Measurements from ENCODE around the gene LAMC2. TPM values are rescaled to one million over a fixed set of nuclear protein-coding genes. Genes with fewer than 3 reads are reported as not detected.
A peak's percentile ranks its signal among the peaks of the same experiment; 100 is the strongest.
"Not testable (repeated sequence)": the region's sequence is repeated elsewhere in the genome, so short reads cannot be mapped to it uniquely, and the experiment has no call there.

LAMC2 gene
- total RNA-seq, 2 donors from 2014 or later: 1.2 TPM; not detected in 1

GRCh38 chr1:183273300-183273699 lies 87.2 kb downstream of the LAMC2 start:
- Mint-ChIP-seq H3K27me3 (ENCODE audit: low read depth) (peaks cover 8% of the 10 kb centered on the region), H3K27ac (no peak overlapping the region), H3K4me3 (no peak overlapping the region), H3K36me3 (ENCODE audit: insufficient read depth in 2 of 2) (no peaks in the 10 kb centered on the region), H3K4me1 (ENCODE audit: low read depth) (no peaks in the 10 kb centered on the region), H3K9me3 (no peaks in the 10 kb centered on the region)
- DNase-seq (no peak), ATAC-seq (replicated peaks in 1 of 2) (no peak)

GRCh38 chr1:183273984-183274383 lies 87.9 kb downstream of the LAMC2 start:
- not testable (repeated sequence) for H3K36me3 Mint-ChIP-seq (ENCODE audit: insufficient read depth in 2 of 2); ATAC-seq (replicated peaks in 1 of 2); H3K27ac Mint-ChIP-seq; DNase-seq; H3K4me3 Mint-ChIP-seq; H3K9me3 Mint-ChIP-seq; H3K4me1 Mint-ChIP-seq (ENCODE audit: low read depth); H3K27me3 Mint-ChIP-seq (ENCODE audit: low read depth)

GRCh38 chr1:183274836-183275235 lies 88.8 kb downstream of the LAMC2 start:
- no peak overlapping the region for H3K4me3 Mint-ChIP-seq
- DNase-seq: no peak
- H3K27me3 Mint-ChIP-seq (ENCODE audit: low read depth): peaks cover 7% of the 10 kb centered on the region
- no peak for ATAC-seq (replicated peaks in 1 of 2)
- H3K4me1 Mint-ChIP-seq (ENCODE audit: low read depth): no peaks in the 10 kb centered on the region
- H3K27ac Mint-ChIP-seq: no peak overlapping the region
- no peaks in the 10 kb centered on the region for H3K36me3 Mint-ChIP-seq (ENCODE audit: insufficient read depth in 2 of 2)
- H3K9me3 Mint-ChIP-seq: no peaks in the 10 kb centered on the region

- Mint-ChIP-seq H3K4me1 (ENCODE audit: low read depth) (no peaks in the 10 kb centered on the region), H3K27me3 (ENCODE audit: low read depth) (peaks cover 7% of the 10 kb centered on the region), H3K4me3 (no peak overlapping the region), H3K36me3 (ENCODE audit: insufficient read depth in 2 of 2) (no peaks in the 10 kb centered on the region), H3K9me3 (no peaks in the 10 kb centered on the region), H3K27ac (no peak overlapping the region)
- ATAC-seq (replicated peaks in 1 of 2) (no peak), DNase-seq (no peak)
Measured at GRCh38 chr1:183275322-183275721, 89.3 kb downstream of the LAMC2 start.

- H3K36me3 Mint-ChIP-seq (ENCODE audit: insufficient read depth in 2 of 2): no peaks in the 10 kb centered on the region
- ATAC-seq (replicated peaks in 1 of 2): no peak
- DNase-seq: no peak
- no peaks in the 10 kb centered on the region for H3K9me3 Mint-ChIP-seq
- no peak overlapping the region for H3K4me3 Mint-ChIP-seq
- no peaks in the 10 kb centered on the region for H3K4me1 Mint-ChIP-seq (ENCODE audit: low read depth)
- no peak overlapping the region for H3K27ac Mint-ChIP-seq
- H3K27me3 Mint-ChIP-seq (ENCODE audit: low read depth): peaks cover 7% of the 10 kb centered on the region
Measured at GRCh38 chr1:183276386-183277080, 90.5 kb downstream of the LAMC2 start.

- Mint-ChIP-seq H3K36me3 (ENCODE audit: insufficient read depth in 2 of 2) (no peaks in the 10 kb centered on the region), H3K4me1 (ENCODE audit: low read depth) (no peaks in the 10 kb centered on the region), H3K27ac (no peak overlapping the region), H3K9me3 (no peaks in the 10 kb centered on the region), H3K27me3 (ENCODE audit: low read depth) (no peaks in the 10 kb centered on the region), H3K4me3 (no peak overlapping the region)
- ATAC-seq (replicated peaks in 1 of 2) (no peak), DNase-seq (no peak)
Measured at GRCh38 chr1:183277821-183278738, 92.0 kb downstream of the LAMC2 start.

- ATAC-seq (replicated peaks in 1 of 2) (no peak), DNase-seq (no peak)
- no peaks in the 10 kb centered on the region for H3K27me3 Mint-ChIP-seq (ENCODE audit: low read depth)
- no peaks in the 10 kb centered on the region for H3K36me3 Mint-ChIP-seq (ENCODE audit: insufficient read depth in 2 of 2)
- no peak overlapping the region for H3K27ac Mint-ChIP-seq
- no peaks in the 10 kb centered on the region for H3K4me1 Mint-ChIP-seq (ENCODE audit: low read depth)
- H3K9me3 Mint-ChIP-seq: no peaks in the 10 kb centered on the region
- H3K4me3 Mint-ChIP-seq: no peak overlapping the region
Measured at GRCh38 chr1:183278739-183279591, 92.9 kb downstream of the LAMC2 start.

GRCh38 chr1:183279835-183280234 lies 93.8 kb downstream of the LAMC2 start:
- Mint-ChIP-seq H3K4me3 (no peak overlapping the region), H3K27me3 (ENCODE audit: low read depth) (peaks cover 7% of the 10 kb centered on the region), H3K4me1 (ENCODE audit: low read depth) (no peaks in the 10 kb centered on the region), H3K36me3 (ENCODE audit: insufficient read depth in 2 of 2) (no peaks in the 10 kb centered on the region), H3K27ac (no peak overlapping the region), H3K9me3 (no peaks in the 10 kb centered on the region)
- ATAC-seq (replicated peaks in 1 of 2): no peak
- no peak for DNase-seq

GRCh38 chr1:183281039-183281438 lies 95.0 kb downstream of the LAMC2 start:
- no peaks in the 10 kb centered on the region for H3K36me3 Mint-ChIP-seq (ENCODE audit: insufficient read depth in 2 of 2)
- H3K9me3 Mint-ChIP-seq: no peaks in the 10 kb centered on the region
- no peaks in the 10 kb centered on the region for H3K4me1 Mint-ChIP-seq (ENCODE audit: low read depth)
- no peak overlapping the region for H3K4me3 Mint-ChIP-seq
- ATAC-seq (replicated peaks in 1 of 2): no peak
- no peak for DNase-seq
- H3K27ac Mint-ChIP-seq: no peak overlapping the region
- H3K27me3 Mint-ChIP-seq (ENCODE audit: low read depth): peaks cover 7% of the 10 kb centered on the region

GRCh38 chr1:183281553-183282091 lies 95.6 kb downstream of the LAMC2 start:
- H3K36me3 Mint-ChIP-seq (ENCODE audit: insufficient read depth in 2 of 2): no peaks in the 10 kb centered on the region
- H3K27ac Mint-ChIP-seq: no peak overlapping the region
- no peaks in the 10 kb centered on the region for H3K4me1 Mint-ChIP-seq (ENCODE audit: low read depth)
- no peaks in the 10 kb centered on the region for H3K9me3 Mint-ChIP-seq
- H3K27me3 Mint-ChIP-seq (ENCODE audit: low read depth): peaks cover 7% of the 10 kb centered on the region
- DNase-seq (peak; percentile 64 to 77), ATAC-seq (replicated peaks in 1 of 2) (peak; percentile 69 to 75)
- no peak overlapping the region for H3K4me3 Mint-ChIP-seq

- H3K4me1 Mint-ChIP-seq (ENCODE audit: low read depth): no peaks in the 10 kb centered on the region
- H3K27me3 Mint-ChIP-seq (ENCODE audit: low read depth): peaks cover 7% of the 10 kb centered on the region
- no peaks in the 10 kb centered on the region for H3K36me3 Mint-ChIP-seq (ENCODE audit: insufficient read depth in 2 of 2)
- DNase-seq: no peak
- no peak overlapping the region for H3K4me3 Mint-ChIP-seq
- H3K9me3 Mint-ChIP-seq: no peaks in the 10 kb centered on the region
- no peak for ATAC-seq (replicated peaks in 1 of 2)
- no peak overlapping the region for H3K27ac Mint-ChIP-seq
Measured at GRCh38 chr1:183282101-183282855, 96.2 kb downstream of the LAMC2 start.

- Mint-ChIP-seq H3K9me3 (no peaks in the 10 kb centered on the region), H3K4me3 (no peak overlapping the region), H3K27ac (no peak overlapping the region), H3K4me1 (ENCODE audit: low read depth) (no peaks in the 10 kb centered on the region), H3K27me3 (ENCODE audit: low read depth) (peaks cover 7% of the 10 kb centered on the region), H3K36me3 (ENCODE audit: insufficient read depth in 2 of 2) (no peaks in the 10 kb centered on the region)
- ATAC-seq (replicated peaks in 1 of 2): no peak
- DNase-seq: no peak
Measured at GRCh38 chr1:183283286-183283685, 97.2 kb downstream of the LAMC2 start.

Data from activated T-cell treated with anti-CD3 and anti-CD28 coated beads, Interleukin-2, amount 50 U/mL, for 72 hours (primary cell).